NT2/D1 (cell line): ENCODE results near the gene GRPR.

ENCODE experiments used
- SUZ12 ChIP-seq: IDR thresholded peaks from 2 replicates; pipeline ENCODE4 v1.6.1; 2011; ENCODE audit not compliant: insufficient read length, insufficient read depth; ENCODE audit errors: extremely low read depth
- YY1 ChIP-seq: IDR thresholded peaks from 2 replicates; pipeline ENCODE4 v1.6.1; 2011; ENCODE audit not compliant: insufficient read length, insufficient read depth
- ZNF274 ChIP-seq: IDR thresholded peaks from 2 replicates; pipeline ENCODE4 v1.6.1; 2011; ENCODE audit warnings: mild to moderate bottlenecking, low read depth, low read length

DNA sequence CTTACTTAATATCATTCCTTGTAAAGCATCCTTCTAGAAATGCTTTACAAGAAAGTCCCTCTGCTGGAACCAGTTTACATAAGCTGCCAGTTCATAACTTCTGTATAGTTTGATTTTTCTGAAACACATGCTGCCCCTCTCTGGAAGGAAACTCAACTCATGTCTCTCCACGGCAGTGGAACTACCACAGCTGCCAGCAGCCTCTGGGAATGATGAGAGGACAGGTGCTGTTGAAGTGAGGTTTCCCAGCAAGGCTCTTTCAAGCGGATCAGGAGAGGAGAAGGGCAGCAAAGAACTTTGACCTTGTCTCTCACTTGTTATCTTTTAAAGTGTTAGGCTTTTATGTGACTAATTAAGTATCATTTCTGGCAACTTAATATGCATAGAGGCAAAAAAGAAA, 7.3 kb downstream of the GRPR start:
- TF ChIP-seq SUZ12 (no peak), ZNF274 (no peak), YY1 (no peak)
